ENCODE data around the gene GATA3. TPM values are rescaled to one million over a fixed set of nuclear protein-coding genes. Genes with fewer than 3 reads are reported as not detected.

GATA3 gene
- polyA plus RNA-seq, 1 donor from 2014 or later, result not detected

DNA sequence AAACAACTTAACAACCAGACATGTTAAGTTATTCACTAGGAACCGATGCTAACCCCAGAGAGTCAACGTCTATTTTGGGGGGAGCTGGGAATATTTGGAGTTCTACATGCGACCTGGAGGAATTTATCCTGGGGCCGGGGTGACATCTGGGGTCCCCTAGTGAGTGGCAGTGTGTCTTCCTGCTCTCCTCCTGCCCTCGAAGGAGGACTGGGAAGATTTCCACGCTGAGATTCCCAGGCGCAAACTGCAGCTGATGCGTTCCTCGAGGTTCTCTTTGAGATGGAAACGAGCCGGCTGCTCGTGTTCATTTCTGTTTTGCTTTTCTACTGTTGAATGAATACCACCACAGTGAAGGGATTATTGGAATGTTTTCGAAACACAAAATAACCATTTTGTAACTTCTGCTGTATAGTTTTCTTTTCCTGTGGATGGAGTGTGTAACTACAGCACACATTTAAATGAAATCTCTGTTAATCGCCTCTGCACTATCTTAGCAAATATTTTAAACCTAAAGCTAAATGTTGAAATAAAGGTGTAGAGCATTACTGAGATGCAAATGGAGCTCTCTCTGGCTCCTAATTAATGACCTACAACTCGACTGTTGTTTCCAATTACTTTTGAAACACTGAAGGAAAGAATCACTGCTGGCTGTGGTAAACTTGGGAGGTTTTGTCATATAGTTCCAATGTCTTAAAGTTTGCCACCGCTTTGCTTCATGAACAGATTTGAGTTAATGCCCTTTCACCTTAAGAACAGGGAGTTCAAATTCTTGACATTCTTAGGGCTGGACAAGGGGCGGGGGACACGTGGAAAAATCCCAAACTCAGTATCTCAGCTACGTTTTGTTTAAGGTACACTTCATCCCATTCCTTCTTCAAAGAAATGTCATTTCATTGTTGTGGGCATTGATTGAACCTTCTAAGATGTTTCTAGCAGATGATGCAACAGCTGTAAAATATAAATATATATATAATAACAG lies 21.1 kb downstream of the GATA3 start (continued):
- TF ChIP-seq SMC3 (conservative IDR thresholded peaks at IDR 0.05; ENCODE audit: poor library complexity), result no peak

GRCh38 chr10:8076933-8077332 lies 22.4 kb downstream of the GATA3 start:
- Histone ChIP-seq H3K36me3 (ENCODE audit: insufficient read depth, low read length) (no peaks in the 10 kb centered on the region), H3K27me3 (ENCODE audit: insufficient read depth, low read depth, low read length) (peaks cover 3% of the 10 kb centered on the region), H3K4me2 (ENCODE audit: low read length) (no peak overlapping the region), H3F3A (ENCODE audit: insufficient read depth, low read length, poor library complexity, severe bottlenecking) (no peaks in the 10 kb centered on the region), H3K4me3 (ENCODE audit: low read length) (no peak overlapping the region), H3K79me2 (replicated peaks; ENCODE audit: insufficient read depth, low read length) (no peaks in the 10 kb centered on the region), H4K20me1 (ENCODE audit: insufficient read depth) (no peaks in the 10 kb centered on the region), H2AFZ (ENCODE audit: low read depth, low read length) (no peak overlapping the region), H3K9ac (ENCODE audit: low read length) (no peak overlapping the region), H3K9me3 (ENCODE audit: low read length) (no peaks in the 10 kb centered on the region), H3K27ac (ENCODE audit: low read length) (no peak overlapping the region), H3K9me2 (ENCODE audit: insufficient read depth, low read length) (no peaks in the 10 kb centered on the region)
- TF ChIP-seq, protein P1, sequence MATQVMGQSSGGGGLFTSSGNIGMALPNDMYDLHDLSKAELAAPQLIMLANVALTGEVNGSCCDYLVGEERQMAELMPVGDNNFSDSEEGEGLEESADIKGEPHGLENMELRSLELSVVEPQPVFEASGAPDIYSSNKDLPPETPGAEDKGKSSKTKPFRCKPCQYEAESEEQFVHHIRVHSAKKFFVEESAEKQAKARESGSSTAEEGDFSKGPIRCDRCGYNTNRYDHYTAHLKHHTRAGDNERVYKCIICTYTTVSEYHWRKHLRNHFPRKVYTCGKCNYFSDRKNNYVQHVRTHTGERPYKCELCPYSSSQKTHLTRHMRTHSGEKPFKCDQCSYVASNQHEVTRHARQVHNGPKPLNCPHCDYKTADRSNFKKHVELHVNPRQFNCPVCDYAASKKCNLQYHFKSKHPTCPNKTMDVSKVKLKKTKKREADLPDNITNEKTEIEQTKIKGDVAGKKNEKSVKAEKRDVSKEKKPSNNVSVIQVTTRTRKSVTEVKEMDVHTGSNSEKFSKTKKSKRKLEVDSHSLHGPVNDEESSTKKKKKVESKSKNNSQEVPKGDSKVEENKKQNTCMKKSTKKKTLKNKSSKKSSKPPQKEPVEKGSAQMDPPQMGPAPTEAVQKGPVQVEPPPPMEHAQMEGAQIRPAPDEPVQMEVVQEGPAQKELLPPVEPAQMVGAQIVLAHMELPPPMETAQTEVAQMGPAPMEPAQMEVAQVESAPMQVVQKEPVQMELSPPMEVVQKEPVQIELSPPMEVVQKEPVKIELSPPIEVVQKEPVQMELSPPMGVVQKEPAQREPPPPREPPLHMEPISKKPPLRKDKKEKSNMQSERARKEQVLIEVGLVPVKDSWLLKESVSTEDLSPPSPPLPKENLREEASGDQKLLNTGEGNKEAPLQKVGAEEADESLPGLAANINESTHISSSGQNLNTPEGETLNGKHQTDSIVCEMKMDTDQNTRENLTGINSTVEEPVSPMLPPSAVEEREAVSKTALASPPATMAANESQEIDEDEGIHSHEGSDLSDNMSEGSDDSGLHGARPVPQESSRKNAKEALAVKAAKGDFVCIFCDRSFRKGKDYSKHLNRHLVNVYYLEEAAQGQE (IDR thresholded peaks at IDR 0.05; ENCODE audit: borderline replicate concordance), result no peak
- no peak for TF ChIP-seq SMC3 (conservative IDR thresholded peaks at IDR 0.05; ENCODE audit: poor library complexity)
- no peak for TF ChIP-seq EZH2 (IDR thresholded peaks at IDR 0.05; ENCODE audit: borderline replicate concordance, insufficient read depth, low read length, poor library complexity, severe bottlenecking)
- TF ChIP-seq EP300 (conservative IDR thresholded peaks at IDR 0.05; ENCODE audit: poor library complexity, severe bottlenecking), result no peak
- no peak for TF ChIP-seq TAF1 (IDR thresholded peaks at IDR 0.05; ENCODE audit: low read depth)
- TF ChIP-seq, protein P2, sequence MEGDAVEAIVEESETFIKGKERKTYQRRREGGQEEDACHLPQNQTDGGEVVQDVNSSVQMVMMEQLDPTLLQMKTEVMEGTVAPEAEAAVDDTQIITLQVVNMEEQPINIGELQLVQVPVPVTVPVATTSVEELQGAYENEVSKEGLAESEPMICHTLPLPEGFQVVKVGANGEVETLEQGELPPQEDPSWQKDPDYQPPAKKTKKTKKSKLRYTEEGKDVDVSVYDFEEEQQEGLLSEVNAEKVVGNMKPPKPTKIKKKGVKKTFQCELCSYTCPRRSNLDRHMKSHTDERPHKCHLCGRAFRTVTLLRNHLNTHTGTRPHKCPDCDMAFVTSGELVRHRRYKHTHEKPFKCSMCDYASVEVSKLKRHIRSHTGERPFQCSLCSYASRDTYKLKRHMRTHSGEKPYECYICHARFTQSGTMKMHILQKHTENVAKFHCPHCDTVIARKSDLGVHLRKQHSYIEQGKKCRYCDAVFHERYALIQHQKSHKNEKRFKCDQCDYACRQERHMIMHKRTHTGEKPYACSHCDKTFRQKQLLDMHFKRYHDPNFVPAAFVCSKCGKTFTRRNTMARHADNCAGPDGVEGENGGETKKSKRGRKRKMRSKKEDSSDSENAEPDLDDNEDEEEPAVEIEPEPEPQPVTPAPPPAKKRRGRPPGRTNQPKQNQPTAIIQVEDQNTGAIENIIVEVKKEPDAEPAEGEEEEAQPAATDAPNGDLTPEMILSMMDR (IDR thresholded peaks at IDR 0.05; ENCODE audit: poor library complexity, severe bottlenecking), result no peak
- no peak for TF ChIP-seq RAD21 (conservative IDR thresholded peaks at IDR 0.05)
- TF ChIP-seq MXI1 (conservative IDR thresholded peaks at IDR 0.05; ENCODE audit: poor library complexity, severe bottlenecking), result no peak
- no peak for TF ChIP-seq POLR2AphosphoS5 (IDR thresholded peaks at IDR 0.05)

DNA sequence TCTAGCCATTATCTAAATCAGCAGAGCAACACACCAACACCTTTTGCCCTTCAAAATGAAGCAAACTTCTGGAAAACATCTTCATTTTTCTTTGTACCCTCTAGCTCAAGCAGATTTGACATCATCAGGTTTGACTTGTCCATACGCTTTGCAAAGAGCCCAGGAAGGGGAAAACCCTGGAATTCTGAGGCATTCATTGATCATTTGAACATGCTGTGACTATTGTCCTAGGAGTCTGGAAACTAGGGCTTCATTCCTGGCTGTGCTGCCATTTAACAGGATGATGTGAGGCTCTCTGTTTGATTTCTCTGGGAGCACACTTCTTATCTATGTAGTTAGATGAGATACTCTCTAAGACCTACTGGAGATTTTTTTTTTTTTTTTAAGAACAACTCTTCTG lies 23.5 kb downstream of the GATA3 start:
- H3K4me3 ChIP-seq (ENCODE audit: low read length), result no peak overlapping the region
- H3K9me3 ChIP-seq (ENCODE audit: low read length), result no peaks in the 10 kb centered on the region
- no peak for TF ChIP-seq EZH2 (IDR thresholded peaks at IDR 0.05; ENCODE audit: borderline replicate concordance, insufficient read depth, low read length, poor library complexity, severe bottlenecking)
- TF ChIP-seq TAF1 (IDR thresholded peaks at IDR 0.05; ENCODE audit: low read depth), result no peak
- no peak for TF ChIP-seq POLR2AphosphoS5 (IDR thresholded peaks at IDR 0.05)
- TF ChIP-seq SMC3 (conservative IDR thresholded peaks at IDR 0.05; ENCODE audit: poor library complexity), result no peak
- TF ChIP-seq MXI1 (conservative IDR thresholded peaks at IDR 0.05; ENCODE audit: poor library complexity, severe bottlenecking), result no peak
- TF ChIP-seq, protein P1 (IDR thresholded peaks at IDR 0.05; ENCODE audit: borderline replicate concordance), result no peak
- no peak for TF ChIP-seq EP300 (conservative IDR thresholded peaks at IDR 0.05; ENCODE audit: poor library complexity, severe bottlenecking)
- no peak for TF ChIP-seq RAD21 (conservative IDR thresholded peaks at IDR 0.05)
- TF ChIP-seq, protein P2 (IDR thresholded peaks at IDR 0.05; ENCODE audit: poor library complexity, severe bottlenecking), result no peak
- no peaks in the 10 kb centered on the region for H4K20me1 ChIP-seq (ENCODE audit: insufficient read depth)
- H2AFZ ChIP-seq (ENCODE audit: low read depth, low read length), result no peak overlapping the region
- H3K27me3 ChIP-seq (ENCODE audit: insufficient read depth, low read depth, low read length), result peaks cover 3% of the 10 kb centered on the region
- no peaks in the 10 kb centered on the region for H3F3A ChIP-seq (ENCODE audit: insufficient read depth, low read length, poor library complexity, severe bottlenecking)
- no peak overlapping the region for H3K4me2 ChIP-seq (ENCODE audit: low read length)
- no peaks in the 10 kb centered on the region for H3K9me2 ChIP-seq (ENCODE audit: insufficient read depth, low read length)
- H3K36me3 ChIP-seq (ENCODE audit: insufficient read depth, low read length), result no peaks in the 10 kb centered on the region
- H3K79me2 ChIP-seq (replicated peaks; ENCODE audit: insufficient read depth, low read length), result no peaks in the 10 kb centered on the region
- H3K9ac ChIP-seq (ENCODE audit: low read length), result no peak overlapping the region
- no peak overlapping the region for H3K27ac ChIP-seq (ENCODE audit: low read length)

All from neural cell (in vitro differentiated cells).